GM21723 (cell line): ENCODE data around the gene LIMD2.
"Not testable (repeated sequence)": the region's sequence is repeated elsewhere in the genome, so short reads cannot be mapped to it uniquely, and the experiment has no call there.

ENCODE experiments used
- ATAC-seq: cut with Tn5 transposase; IDR thresholded peaks from one replicate; pipeline ENCODE4 v1.9.1; 2021; ENCODE audit warnings: mild to moderate bottlenecking, moderate library complexity; ENCODE audit not compliant: unreplicated experiment

Gene LIMD2

DNA sequence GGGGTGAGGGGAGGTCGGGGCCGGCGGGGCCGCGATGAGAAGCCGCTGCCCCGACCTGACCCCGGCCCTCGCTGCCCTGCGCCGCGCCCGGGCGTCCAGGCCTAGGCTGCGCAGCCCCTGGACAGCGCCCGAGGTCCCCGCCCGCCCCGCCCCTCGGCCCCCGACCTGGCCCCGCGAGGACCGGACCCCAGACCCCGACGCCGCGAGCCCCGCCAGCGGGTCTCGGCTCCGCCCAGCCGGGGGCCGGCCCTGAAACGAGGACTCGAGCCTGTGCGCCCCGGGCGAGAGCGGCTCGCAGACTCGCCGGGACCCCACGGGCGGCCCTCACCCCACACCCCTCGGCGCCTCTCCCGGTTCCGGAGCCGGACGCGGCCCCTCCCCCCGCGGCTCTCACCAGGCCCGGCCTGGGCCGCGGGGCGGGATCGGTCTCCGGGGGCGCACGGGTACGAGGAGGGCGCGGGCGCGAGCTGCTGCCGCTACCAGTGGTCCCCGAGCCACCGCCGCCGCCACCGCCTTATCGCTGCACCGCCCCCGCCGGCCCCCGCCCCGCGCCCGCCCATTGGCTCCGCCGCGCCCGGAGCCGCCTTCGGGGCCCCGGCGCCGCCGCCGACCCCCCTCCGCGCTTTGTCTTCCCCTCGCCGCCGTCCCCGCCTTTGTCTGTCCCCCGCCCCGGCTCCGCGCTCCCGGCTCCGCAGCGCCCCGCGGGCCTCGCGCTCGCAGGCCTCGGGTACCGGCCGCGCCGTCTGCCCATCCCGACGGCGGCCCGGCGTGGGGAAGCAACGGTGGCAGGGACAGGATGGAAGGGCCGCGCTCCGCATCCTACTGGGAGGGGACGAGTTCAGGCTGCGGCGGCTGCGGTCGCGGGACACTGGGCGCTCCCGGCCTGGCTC, at the start of gene LIMD2:
Gene LIMD2 (minus strand): TSS at position 488 of the 890 bp plus-strand sequence. CDS start 827 bp downstream, outside the sequence.
- ATAC-seq = peak; percentile 11

DNA sequence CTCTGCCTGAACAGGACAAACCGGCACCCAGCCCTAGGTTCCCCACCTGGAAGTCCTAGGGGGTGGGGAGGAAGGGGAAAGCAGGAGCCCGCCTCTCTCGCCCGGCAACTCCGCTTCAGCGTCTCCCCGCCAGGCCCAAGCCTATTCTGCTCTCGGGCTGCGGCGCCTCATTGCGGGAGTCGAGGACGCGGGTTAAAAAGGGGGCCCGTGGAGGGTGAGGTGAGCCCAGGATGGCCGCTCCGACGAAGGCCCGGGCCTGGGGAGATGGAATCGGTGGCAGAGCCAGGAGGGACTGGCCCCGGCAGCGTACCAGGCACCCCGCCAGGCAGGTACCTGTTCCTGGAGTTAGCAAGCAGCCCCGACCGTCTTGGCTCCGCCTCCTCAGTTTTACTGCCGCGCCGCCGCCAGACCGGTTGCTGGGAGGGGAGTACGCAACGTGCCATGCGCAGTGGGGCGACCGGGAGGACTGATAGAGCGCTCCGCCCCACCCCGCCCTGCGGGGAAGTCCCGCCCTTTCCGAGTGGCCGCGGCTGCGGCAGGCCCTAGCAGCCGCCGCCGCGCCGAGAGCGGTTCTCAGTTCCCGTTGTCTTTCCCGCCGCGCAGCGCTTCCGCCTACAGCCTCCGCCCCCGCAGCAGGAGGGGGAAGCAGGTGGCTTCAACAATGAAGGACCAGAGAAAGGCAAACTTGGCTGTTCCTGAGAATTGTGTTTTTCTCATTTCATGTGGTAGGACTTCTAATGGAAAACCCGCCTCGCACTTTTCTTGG, 41.7 kb upstream of the LIMD2 start, which contains the start of gene STRADA:
Gene STRADA (minus strand): TSS at position 392 of the 766 bp plus-strand sequence. CDS start 13,430 bp downstream, outside the sequence.
- ATAC-seq = peak; percentile 84

DNA sequence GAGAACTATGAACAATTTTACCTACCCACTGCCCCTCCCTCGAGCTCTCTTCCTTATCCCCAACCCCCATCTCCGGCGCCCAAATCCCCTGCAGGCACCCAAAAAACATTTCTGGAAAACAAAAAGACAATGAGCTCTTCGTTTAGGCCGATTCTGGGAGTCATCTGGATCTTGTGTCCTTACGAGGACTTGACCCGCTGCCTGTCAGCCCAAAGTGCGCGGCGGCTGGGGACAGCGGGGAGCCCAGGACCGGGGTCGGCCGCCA, 41.1 kb upstream of the LIMD2 start:
- peak; percentile 4 for ATAC-seq

DNA sequence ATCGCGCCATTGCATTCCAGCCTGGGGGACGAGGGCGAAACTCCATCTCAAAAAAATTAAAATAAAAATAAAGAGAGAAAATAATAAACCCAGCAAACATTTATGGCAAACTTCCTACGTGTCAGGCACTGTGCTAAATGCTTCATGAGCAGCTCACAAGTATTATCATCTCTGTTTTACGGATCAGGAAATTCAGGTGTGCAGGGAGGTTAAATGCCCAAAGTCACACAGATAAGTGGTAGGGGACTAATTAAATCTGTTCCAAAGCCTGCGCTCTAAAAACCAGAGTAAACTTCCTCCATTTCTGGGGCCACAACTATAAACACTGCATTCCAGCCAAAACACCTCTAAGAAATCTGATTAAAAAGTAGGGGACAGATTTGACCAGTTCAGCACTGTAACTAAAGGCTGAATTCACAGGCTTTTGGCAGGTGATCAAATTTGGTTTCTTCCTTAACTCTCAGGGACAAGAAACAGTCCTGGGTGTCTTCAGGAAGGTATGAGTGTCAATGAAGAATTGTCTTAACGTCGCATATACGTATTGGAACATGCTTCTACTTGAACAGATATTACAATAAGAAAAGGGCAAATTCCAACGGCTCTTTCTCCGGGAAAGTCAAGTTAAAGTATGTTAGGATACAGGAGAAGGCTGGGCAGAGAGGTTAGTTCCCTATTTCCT, 40.7 kb upstream of the LIMD2 start:
- ATAC-seq = no peak

DNA sequence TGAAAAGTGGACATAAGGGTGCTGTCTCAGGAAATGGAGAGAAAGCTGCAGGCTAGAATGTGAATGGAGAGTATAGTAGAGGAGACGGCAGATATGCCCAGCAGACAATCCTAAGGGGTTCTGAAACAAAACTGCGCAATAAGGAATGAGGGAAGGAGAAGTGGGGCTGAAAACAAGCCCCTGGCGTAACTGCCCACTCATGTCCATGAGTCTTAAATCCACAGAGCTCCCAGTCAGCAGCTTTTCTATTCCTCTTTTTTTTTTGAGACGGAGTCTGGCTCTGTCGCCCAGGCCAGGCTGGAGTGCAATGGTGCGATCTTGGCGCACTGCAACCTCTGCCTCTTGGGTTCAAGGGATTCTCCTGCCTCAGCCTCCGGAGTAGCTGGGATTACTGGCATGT, 35.8 kb upstream of the LIMD2 start:
- ATAC-seq = no peak

DNA sequence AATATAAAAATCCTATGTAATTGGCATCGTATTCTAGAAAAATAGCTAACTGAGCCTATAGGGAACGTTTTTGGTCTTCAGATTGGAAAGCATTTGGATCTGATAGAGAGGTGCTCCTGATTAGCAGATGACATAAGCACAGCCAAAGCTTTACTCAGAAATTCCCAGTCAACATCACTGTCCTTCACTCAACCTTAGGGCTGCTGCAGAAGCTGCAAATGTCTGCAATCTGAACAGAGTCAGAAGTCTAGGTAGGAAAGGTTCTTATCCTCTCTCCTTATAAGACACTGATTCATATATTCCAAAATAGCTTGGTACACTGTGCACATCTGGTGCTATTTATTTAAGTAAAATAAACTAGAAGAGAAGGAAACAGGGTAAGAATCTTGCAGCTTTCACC, 22.5 kb upstream of the LIMD2 start:
- ATAC-seq = no peak

DNA sequence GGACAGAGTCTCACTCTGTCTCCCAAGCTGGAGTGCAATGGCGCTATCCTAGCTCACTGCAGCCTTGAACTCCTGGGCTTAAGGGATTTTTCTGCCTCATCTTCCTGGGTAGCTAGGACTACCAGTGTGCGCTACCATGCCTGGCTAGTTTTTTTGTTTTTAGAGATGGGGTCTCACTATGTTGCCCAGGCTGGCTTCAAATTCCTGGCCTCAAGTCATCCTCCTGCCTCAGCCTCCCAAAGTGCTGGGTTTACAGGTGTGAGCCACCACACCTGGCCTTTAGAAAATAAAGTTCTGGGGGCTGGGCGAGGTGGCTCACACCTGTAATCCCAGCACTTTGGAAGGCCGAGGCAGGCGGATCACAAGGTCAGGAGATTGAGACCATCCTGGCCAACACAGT, 20.3 kb upstream of the LIMD2 start:
- not testable (repeated sequence) for ATAC-seq

DNA sequence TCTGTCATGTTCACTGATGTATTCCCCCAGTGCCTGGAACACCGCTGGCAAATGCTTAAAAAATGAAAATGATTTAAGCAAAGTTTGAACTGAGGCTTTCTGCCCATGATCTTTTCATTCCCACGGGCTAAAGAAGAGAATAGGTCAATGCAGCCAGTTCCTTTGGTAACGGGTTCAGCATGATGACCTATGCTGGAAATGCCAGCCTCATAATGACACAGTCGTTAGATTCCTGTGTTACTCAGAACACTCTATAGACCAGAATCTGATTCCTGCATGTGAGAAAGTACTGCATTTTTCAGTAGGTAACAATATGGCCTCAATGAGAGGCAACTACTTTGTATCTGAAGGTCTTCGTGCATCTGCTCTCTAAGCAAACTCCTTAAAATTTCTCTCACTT, 19.1 kb upstream of the LIMD2 start:
- no peak for ATAC-seq

DNA sequence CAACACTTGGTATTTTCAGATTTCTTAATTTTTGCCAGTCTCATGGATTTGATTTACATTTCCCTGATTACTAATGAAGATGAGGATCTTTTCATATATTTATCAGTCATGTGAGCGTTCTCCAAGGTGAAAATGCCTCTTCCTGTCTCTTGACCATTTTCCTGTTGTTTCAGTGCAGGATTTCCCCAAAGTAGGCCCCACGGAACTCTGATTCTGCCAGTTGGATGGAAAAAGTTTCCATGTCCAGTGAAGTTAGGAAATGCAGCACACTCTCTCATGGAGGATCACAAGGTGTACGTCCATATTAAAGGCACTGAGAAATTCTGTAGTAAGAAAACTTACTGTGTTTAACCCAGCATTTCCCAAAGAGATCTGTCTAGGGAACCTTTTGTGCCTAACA, 16.5 kb upstream of the LIMD2 start:
- no peak for ATAC-seq

DNA sequence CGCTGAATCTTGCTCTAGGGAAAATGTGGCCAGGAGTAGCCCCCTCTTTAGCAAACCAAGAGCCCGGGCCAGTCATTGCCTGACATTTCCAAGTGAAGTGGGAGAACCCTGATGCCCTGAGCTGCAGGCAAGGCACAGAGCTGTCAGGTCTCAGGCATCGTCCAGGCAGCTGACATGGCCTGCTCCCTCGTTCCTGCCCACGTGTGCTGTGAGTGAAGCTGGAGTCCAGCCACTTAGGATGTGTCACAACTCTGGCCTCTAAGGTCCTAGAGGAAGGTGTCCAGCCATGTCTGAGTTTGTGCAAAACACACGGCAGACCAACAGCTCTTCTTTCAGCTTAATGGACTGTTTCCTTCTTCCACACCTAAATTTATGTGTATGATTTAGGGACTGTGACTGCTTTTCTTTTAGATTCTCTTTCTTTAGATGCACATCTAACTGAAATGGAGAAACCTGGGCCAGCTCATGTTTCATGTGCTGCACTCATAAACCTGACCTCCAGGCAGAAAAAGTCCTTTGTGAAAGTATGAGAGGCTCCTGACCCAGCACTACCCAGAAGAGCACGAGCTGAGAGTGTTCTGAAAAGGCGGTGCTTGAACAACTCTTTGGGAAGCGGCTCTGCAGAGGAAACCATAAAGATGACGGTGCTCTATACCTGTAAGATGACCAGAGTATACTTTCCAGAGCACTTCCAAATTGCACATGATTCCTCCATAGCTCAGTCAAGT, 14.8 kb upstream of the LIMD2 start:
- no peak for ATAC-seq

DNA sequence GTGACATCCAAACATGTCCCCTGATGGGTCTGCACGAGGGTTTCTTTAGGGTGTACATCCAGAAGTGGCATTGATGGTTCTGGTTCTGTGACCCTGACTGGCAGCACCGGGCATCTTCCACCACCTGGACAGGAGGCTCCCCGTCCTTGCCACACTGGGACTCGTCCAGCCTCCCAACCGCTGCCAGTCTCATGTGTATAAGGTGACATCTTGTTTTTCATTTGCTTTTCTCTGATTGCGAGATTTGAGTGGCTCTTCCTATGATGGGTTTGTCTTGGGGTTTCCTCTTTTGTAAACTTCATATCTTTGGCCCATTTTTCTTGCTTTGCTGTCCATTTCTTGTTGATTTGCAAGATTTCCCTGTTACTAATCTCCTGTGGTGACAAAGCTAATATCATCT, 9.2 kb upstream of the LIMD2 start:
- ATAC-seq = no peak

DNA sequence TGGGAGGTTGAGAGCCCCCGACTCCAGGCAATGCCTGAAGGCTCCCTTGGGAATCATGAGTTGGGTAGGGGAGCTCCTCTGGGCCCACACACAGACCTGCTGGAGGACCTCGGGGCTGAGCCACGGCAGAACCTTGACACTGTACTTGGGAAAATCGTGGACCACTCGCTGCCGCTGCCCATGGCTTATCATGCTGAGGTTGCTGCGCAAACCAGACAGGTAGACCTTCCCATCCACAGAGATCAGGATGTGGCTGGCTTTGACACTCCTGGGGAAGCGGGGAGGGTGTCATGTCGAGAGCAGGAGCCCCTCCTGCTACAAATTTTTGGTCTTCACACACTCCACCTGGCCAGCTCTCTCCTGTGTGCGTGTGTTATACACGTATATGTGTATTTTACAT, 7.2 kb upstream of the LIMD2 start:
- ATAC-seq = no peak

DNA sequence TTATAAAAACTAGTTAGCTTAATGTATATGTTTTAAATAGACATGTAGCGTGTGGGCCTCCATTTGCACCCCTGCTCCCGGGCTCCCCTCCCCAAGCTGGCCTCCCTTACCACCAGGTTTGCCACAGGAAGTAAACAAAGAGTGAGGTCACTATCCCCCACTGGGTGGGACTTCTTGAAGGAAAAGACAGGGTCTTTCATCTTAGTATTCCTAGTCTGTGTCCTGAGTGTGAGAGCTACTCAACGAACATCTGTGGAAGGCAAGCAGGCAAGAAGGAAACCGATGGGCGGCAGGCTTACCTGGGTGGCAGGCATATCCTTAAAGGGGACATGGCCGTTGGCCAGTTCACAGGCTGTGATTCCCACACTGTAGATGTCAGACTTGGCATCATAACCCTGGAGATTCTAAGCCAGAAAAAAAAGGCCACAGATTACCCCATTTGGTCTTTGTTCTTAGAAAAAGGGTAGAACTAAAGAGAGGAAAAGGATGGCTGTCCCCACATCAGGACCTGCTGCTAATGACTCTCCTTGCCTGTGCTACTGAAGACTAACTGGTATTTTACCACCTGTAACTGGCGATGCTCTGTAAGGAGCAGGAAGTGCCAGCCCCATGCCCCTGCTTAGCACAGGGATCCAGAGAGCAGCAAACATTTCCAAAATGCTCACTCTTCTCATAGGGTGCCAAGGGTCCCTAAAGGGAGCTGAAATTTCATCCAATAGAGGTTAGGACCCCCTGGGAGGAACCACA, 6.6 kb upstream of the LIMD2 start:
- ATAC-seq = no peak

DNA sequence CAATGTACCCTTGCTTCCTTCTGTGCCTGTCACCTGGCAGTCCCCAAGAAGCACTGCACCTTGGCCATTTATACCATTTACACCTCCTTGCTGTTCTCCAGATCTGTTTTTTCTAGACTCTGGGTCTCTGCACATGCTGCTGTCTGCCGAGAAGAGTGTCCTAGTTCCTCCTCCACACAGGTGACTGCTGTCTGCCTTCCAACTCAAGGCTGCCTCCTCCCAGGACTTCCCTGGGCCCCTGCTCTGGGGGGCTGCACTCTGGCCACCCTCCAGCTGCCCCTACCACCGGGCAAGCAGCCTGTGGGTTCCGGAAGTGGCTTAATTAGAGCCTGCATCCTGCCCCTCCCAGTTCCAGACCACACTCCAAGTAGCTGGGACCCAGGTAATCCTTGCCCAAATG, 5.7 kb upstream of the LIMD2 start:
- no peak for ATAC-seq

DNA sequence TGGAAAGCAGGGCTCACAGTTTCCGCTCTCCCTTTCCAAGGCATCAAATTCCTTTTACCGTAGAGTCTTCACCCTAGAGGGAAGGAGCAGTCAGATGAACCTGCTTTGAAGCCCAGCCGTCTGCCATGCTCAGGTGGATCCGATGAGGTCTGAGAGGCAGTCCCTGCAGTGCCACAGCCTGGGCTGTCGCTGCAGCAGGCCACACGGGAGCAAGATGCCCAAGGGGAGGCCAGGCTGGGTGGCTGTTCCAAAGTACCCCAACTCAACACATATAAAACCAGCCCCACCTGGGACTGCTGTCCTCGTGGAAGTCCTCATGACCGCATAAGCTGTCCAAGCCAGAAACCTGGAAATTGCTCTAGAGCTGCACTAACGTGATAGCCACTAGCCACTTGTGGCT, 4.9 kb upstream of the LIMD2 start:
- ATAC-seq = no peak

DNA sequence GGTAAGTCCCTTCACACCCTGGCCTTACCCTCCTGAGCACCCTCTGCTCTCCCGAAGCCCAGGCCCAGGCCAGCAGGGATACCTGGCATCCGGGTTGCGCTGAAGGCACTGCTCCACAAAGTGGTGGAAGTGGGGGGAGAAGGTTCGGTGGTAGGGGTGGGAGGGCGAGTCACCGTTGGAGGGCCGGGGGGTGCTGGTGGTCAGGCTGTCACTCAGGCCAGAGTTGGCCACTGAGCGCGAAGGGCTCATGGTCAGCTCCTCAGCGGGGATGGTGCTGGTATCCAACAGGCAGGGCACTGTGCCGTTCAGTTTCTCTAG, 4.3 kb upstream of the LIMD2 start:
- ATAC-seq = no peak

DNA sequence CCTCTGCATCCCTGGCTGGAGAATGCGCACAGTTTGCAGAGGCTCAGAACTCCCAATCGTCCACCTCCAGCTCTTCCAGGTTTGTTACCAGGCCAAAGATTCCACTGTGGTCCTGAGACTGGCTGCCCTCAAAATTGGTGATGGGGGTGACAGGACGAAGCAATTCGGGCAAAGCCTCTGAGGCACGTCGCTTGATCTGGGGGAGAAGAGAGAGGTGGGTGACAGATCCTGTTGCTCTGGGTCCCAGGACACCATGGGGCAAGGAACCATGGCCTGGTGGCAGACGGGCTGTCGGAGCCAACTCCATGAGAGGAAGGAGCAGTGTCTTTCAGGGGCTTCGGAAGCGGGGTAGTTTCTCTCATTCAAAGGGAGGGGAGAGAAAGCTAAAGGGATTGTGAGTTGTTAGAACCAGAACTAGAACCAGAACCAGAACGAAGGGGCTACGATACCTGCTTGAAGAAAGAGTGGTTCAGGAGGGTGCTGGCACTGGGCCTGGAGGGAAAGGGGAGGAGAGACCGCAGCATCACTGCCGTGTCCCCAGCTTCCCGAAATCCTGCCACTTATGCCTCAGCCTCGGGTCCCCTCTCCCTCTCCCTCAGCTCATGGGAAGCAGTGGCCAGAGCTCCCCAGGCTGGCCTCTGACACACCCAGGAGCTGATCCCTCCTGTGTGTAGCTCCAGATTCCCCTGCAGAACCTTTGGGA, 3.8 kb upstream of the LIMD2 start:
- no peak for ATAC-seq

DNA sequence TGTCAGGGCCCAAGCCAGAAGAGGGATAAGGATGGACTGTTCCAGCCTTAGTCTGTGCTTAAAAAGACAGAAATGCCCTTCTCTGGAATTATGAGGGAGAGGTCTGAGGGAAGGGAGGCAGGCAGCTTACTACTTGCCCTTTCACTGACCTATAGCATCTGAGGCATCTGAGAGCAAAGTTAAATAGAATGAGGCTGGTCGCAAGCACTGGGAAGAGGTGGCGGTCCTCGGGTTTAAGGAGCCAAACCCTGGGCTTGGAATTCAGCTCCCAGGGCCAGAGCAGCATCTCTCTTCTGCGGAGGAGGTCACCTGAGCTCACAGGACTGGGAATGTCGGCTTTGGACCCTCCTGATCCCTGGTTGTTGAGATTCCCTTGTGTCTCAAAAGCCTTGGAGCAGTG, 3.1 kb upstream of the LIMD2 start:
- no peak for ATAC-seq

DNA sequence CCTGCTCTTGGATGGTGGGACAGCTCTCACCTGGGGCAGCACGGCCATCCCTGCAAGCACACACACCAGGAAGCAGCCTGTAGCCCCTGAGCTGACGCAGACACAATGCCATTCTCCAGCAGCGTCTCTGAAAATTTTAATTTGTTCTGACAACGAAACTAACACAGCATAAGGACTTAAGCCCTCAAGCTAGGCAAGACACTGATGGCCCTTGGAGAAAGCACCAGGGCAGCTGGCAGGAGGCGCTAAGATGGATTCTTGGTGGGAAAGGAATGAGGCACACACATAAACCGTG, 2.7 kb upstream of the LIMD2 start:
- no peak for ATAC-seq
